OCI-LY1 (cell line): ENCODE data around the gene ACTR5.

ENCODE experiments used
- H2AFZ ChIP-seq: fragments of 200-600 bp; sonication (generic), shearing (Covaris generic); 2 replicates; pipeline ENCODE4 v1.6.0; 2014; ENCODE audit warnings: antibody characterized with exemption, mild to moderate bottlenecking, low read length
- H3F3A ChIP-seq: fragments of 200-600 bp; sonication (generic), shearing (Covaris generic); 2 replicates; pipeline ENCODE4 v1.6.0; 2014; ENCODE audit warnings: mild to moderate bottlenecking, antibody characterized with exemption, low read length, moderate library complexity; ENCODE audit not compliant: insufficient read depth
- H3K27ac ChIP-seq: fragments of 200-600 bp; sonication (generic); 2 replicates; pipeline ENCODE4 v1.5.1; 2014; ENCODE audit warnings: low read length, mixed run types, mild to moderate bottlenecking, low read depth; ENCODE audit not compliant: poor library complexity, severe bottlenecking
- H3K27me3 ChIP-seq: fragments of 200-600 bp; sonication (generic); 2 replicates; pipeline ENCODE4 v1.6.0; 2014; ENCODE audit warnings: antibody characterized with exemption, mild to moderate bottlenecking, low read length, moderate library complexity; ENCODE audit not compliant: insufficient read depth
- H3K36me3 ChIP-seq: fragments of 200-600 bp; sonication (generic); 2 replicates; pipeline ENCODE4 v1.6.1; 2014; ENCODE audit warnings: mild to moderate bottlenecking, antibody characterized with exemption, low read length, moderate library complexity, mixed read lengths; ENCODE audit not compliant: insufficient read depth
- H3K4me1 ChIP-seq: fragments of 200-600 bp; sonication (generic); 2 replicates; pipeline ENCODE4 v1.5.1; 2014; ENCODE audit warnings: mild to moderate bottlenecking, low read length, moderate library complexity; ENCODE audit not compliant: insufficient read depth, severe bottlenecking
- H3K4me2 ChIP-seq: fragments of 200-600 bp; sonication (generic), shearing (Covaris generic); 2 replicates; pipeline ENCODE4 v1.6.1; 2014; ENCODE audit warnings: low read length
- H3K4me3 ChIP-seq: fragments of 200-600 bp; sonication (generic); 2 replicates; pipeline ENCODE4 v1.5.1; 2014; ENCODE audit warnings: low read length, low read depth, mild to moderate bottlenecking, mixed read lengths; ENCODE audit not compliant: poor library complexity, severe bottlenecking
- H3K79me2 ChIP-seq: fragments of 200-600 bp; shearing (Covaris generic); 2 replicates; pipeline ENCODE4 v1.6.1; 2016; ENCODE audit warnings: mixed run types, low read length, mixed read lengths; ENCODE audit not compliant: insufficient read depth
- H3K9ac ChIP-seq: fragments of 200-600 bp; sonication (generic), shearing (Covaris generic); 2 replicates; pipeline ENCODE4 v1.6.1; 2014; ENCODE audit warnings: mild to moderate bottlenecking, low read length, mixed read lengths
- H3K9me2 ChIP-seq: fragments of 200-600 bp; sonication (generic), shearing (Covaris generic); 2 replicates; pipeline ENCODE4 v1.6.1; 2014; ENCODE audit warnings: low read depth, mild to moderate bottlenecking, low read length, mixed read lengths
- H3K9me3 ChIP-seq: fragments of 200-600 bp; shearing (Covaris generic); 2 replicates; pipeline ENCODE4 v1.6.1; 2014; ENCODE audit warnings: low read length, mixed read lengths
- H4K20me1 ChIP-seq: fragments of 200-600 bp; sonication (generic), shearing (Covaris generic); 2 replicates; pipeline ENCODE4 v1.6.0; 2016; ENCODE audit warnings: mild to moderate bottlenecking, low read length; ENCODE audit not compliant: insufficient read depth
- EZH2 ChIP-seq: fragments of 200-600 bp; sonication (generic), shearing (Covaris generic); IDR thresholded peaks from 2 replicates; pipeline ENCODE4 v1.8.0; 2017; ENCODE audit warnings: borderline replicate concordance, mixed run types, mild to moderate bottlenecking, antibody characterized with exemption, low read length, moderate library complexity, mixed read lengths
- TF ChIP-seq, protein P1 (sequence below): fragments of 200-600 bp; sonication (generic), shearing (Covaris generic); IDR thresholded peaks from 2 replicates; pipeline ENCODE4 v1.5.1; 2017; ENCODE audit warnings: mild to moderate bottlenecking, antibody characterized with exemption, low read length, moderate library complexity, mixed read lengths

ACTR5 gene

DNA sequence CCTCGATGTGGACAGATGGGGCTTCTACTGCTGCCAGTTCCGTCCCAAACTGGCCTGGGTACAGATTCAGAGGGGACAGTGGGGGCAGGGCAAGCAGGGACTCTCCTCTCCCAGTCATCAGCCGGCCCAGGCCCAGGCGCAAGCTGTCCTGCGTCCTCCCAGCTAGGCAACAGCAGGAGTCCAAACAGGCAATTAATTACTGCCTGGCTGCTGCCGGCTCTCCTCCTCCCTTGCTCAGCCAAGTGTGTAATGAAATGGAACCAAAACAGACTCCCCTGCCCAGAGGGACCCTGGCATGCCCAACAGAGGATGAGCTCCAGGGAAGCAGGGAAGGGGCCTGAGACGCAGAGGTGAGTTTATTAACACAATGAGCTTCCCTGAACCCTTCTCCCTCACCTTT lies 41.8 kb upstream of the ACTR5 start:
- Histone ChIP-seq H3K4me3 (no peak overlapping the region), H3K9ac (no peak overlapping the region), H2AFZ (no peak overlapping the region), H3K9me2 (no peaks in the 10 kb centered on the region), H3K27ac (no peak overlapping the region), H3K4me2 (no peak overlapping the region), H3K27me3 (no peaks in the 10 kb centered on the region; the same call in 1 of the 2 replicates), H3F3A (no peaks in the 10 kb centered on the region), H3K9me3 (no peaks in the 10 kb centered on the region), H4K20me1 (no peaks in the 10 kb centered on the region), H3K4me1 (no peaks in the 10 kb centered on the region), H3K36me3 (no peaks in the 10 kb centered on the region), H3K79me2 (no peaks in the 10 kb centered on the region)
- TF ChIP-seq, protein P1, sequence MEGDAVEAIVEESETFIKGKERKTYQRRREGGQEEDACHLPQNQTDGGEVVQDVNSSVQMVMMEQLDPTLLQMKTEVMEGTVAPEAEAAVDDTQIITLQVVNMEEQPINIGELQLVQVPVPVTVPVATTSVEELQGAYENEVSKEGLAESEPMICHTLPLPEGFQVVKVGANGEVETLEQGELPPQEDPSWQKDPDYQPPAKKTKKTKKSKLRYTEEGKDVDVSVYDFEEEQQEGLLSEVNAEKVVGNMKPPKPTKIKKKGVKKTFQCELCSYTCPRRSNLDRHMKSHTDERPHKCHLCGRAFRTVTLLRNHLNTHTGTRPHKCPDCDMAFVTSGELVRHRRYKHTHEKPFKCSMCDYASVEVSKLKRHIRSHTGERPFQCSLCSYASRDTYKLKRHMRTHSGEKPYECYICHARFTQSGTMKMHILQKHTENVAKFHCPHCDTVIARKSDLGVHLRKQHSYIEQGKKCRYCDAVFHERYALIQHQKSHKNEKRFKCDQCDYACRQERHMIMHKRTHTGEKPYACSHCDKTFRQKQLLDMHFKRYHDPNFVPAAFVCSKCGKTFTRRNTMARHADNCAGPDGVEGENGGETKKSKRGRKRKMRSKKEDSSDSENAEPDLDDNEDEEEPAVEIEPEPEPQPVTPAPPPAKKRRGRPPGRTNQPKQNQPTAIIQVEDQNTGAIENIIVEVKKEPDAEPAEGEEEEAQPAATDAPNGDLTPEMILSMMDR = no peak
- TF ChIP-seq EZH2 = no peak

DNA sequence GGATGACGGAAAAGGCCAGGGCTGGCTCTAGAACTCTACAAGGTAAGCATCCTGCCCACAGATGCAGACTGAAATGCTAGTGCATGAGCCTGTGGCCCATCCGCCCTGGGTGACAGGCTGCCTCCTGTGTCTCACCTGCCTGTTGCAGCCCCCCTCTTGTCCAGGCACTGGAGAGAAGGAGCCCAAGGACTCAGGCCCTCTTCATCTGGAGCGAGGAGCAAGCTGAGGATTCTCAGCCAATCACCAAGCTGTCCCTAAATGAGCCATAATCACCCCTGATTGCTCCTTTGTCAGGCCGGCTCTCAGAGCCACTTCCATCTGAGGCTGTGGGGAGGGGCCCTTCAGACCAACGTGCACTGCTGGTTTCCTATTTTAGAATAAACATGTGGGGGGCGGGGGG lies 34.0 kb upstream of the ACTR5 start:
- no peaks in the 10 kb centered on the region for H4K20me1 ChIP-seq
- H3K27me3 ChIP-seq = no peaks in the 10 kb centered on the region; the same call in 1 of the 2 replicates
- H3K79me2 ChIP-seq = no peaks in the 10 kb centered on the region
- no peak overlapping the region for H3K27ac ChIP-seq
- H2AFZ ChIP-seq = no peak overlapping the region
- H3K4me3 ChIP-seq = no peak overlapping the region
- H3F3A ChIP-seq = no peaks in the 10 kb centered on the region
- no peak overlapping the region for H3K4me2 ChIP-seq
- no peaks in the 10 kb centered on the region for H3K9me2 ChIP-seq
- no peaks in the 10 kb centered on the region for H3K4me1 ChIP-seq
- H3K9ac ChIP-seq = no peak overlapping the region
- no peaks in the 10 kb centered on the region for H3K36me3 ChIP-seq
- no peaks in the 10 kb centered on the region for H3K9me3 ChIP-seq
- no peak for TF ChIP-seq EZH2
- TF ChIP-seq, protein P1 = no peak

DNA sequence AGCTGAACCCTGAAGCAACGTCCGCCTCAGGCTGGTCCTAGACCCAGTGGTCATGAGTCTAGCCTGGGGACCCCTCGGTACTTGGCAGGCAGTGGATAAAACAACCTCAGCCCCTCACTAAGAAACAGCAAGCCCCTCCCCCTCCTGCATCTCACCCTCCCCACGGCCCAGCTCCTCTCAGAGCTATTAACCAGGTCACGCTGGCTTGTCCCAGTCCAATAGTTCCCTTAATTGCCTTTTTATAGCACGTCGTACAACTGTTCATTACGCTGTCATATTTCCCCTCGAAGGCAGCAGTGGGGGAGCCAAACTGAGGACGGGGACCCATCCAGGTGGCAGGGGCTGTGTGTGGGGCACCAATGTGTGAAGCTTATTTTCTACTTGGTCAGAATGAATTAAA lies 32.6 kb upstream of the ACTR5 start:
- Histone ChIP-seq H3K4me2 (no peak overlapping the region), H3K9ac (no peak overlapping the region), H2AFZ (no peak overlapping the region), H3K9me2 (no peaks in the 10 kb centered on the region), H3K4me1 (no peaks in the 10 kb centered on the region), H4K20me1 (no peaks in the 10 kb centered on the region), H3K79me2 (no peaks in the 10 kb centered on the region), H3F3A (no peaks in the 10 kb centered on the region), H3K9me3 (no peaks in the 10 kb centered on the region), H3K27ac (no peak overlapping the region), H3K36me3 (no peaks in the 10 kb centered on the region), H3K27me3 (no peaks in the 10 kb centered on the region; the same call in 1 of the 2 replicates), H3K4me3 (no peak overlapping the region)
- TF ChIP-seq, protein P1 = no peak
- TF ChIP-seq EZH2 = no peak
